Activated CD8-positive, alpha-beta memory T cell treated with anti-CD3 and anti-CD28 coated beads, Interleukin-2, amount 50 U/mL, for 4 hours (primary cell): ENCODE results near the gene OR4M1.
"Not testable (repeated sequence)": the region's sequence is repeated elsewhere in the genome, so short reads cannot be mapped to it uniquely, and the experiment has no call there.

Experiments used
- DNase-seq: peaks from one replicate; pipeline ENCODE4 v3.0.0-alpha.2; 2020

OR4M1 gene

DNA sequence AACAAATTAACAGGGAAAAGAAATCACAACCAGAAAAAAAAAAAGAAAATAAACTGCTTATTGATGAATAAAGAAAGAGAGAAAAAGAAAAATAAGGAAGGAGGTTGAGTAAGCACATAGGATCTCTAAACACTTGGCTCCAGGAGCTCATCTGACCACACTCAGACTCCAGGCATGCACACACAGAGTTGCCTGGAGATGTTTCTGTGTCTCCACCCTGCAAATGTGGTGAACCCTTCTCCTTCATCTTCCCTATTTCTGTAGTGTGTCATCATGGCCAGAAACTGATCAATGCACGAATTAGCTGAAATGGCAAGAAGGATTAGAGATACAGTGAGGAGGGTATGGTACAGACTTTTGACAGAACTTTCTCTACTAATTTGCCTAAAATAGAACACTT is 50.5 kb downstream of the OR4M1 start:
- no peak for DNase-seq

- not testable (repeated sequence) for DNase-seq
These were observed 54.4 kb downstream of the OR4M1 start for GRCh38 chr14:19827626-19828244.

DNA sequence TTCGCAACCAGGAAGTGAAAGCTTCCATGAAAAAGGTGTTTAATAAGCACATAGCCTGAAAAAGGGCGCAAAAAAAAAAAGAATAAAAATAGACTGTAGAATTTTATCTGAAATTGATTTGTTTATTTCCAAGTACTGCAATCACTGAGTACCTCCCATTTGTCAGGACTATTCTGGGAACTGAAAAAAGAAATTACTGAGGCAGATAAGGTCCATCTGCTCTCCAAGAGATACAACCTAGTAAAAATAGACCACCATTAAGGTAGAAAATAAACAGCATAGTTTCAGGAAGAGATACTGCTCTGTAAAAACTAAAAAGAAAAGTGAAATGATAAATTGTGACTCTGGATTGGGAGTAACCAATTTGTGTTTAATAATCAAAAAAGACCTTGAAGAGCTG is 55.0 kb downstream of the OR4M1 start:
- no peak for DNase-seq
